Kidney (tissue), 14 donors: ENCODE data around the gene TPK1. TPM values are rescaled to one million over a fixed set of nuclear protein-coding genes. Genes with fewer than 3 reads are reported as not detected.

ENCODE experiments used
- DNase-seq, 5 donors: peaks; one replicate each; pipeline ENCODE4 v3.0.0-alpha.2; 2013 to 2020
- FAIRE-seq: peaks from 2 replicates; lab custom pipeline; 2012; peaks lifted over from hg19 to GRCh38; lab: Jason Lieb, UNC
- H3K27ac ChIP-seq, 2 donors: one replicate each; pipeline ENCODE4 v1.7.0; 2013; ENCODE audit warnings: low read depth in 2 of 2, low read length in 2 of 2, inconsistent platforms in 1 of 2
- H3K27me3 ChIP-seq: one replicate; pipeline ENCODE4 v1.7.1; 2013; ENCODE audit warnings: low read length, inconsistent platforms; ENCODE audit not compliant: control insufficient read depth, insufficient read depth
- H3K36me3 ChIP-seq, 3 donors: one replicate each; pipeline versions ENCODE4 v1.7.0 to v1.7.1; 2013; ENCODE audit warnings: low read length in 3 of 3, control low read depth in 1 of 3, inconsistent platforms in 1 of 3; ENCODE audit not compliant: insufficient read depth in 3 of 3, control insufficient read depth in 2 of 3
- H3K4me1 ChIP-seq, 3 donors: one replicate each; pipeline versions ENCODE4 v1.7.0 to v1.7.1; 2013; ENCODE audit warnings: low read length in 3 of 3, inconsistent platforms in 1 of 3, low read depth in 1 of 3; ENCODE audit not compliant: control insufficient read depth in 2 of 3, insufficient read depth in 2 of 3
- H3K4me3 ChIP-seq, 3 donors: one replicate each; pipeline versions ENCODE4 v1.7.0 to v1.8.1; 2013; ENCODE audit warnings: low read length in 3 of 3, control low read depth in 1 of 3, inconsistent platforms in 1 of 3
- H3K9ac ChIP-seq, 3 donors: one replicate each; pipeline versions ENCODE4 v1.7.0 to v1.7.1; 2013; ENCODE audit warnings: low read length in 3 of 3, control low read depth in 1 of 3, inconsistent platforms in 1 of 3
- H3K9me3 ChIP-seq, 3 donors: one replicate each; pipeline versions ENCODE4 v1.7.0 to v1.7.1; 2013; ENCODE audit warnings: low read length in 3 of 3, control low read depth in 1 of 3, inconsistent platforms in 1 of 3; ENCODE audit not compliant: control insufficient read depth in 2 of 3, insufficient read depth in 1 of 3
- intact Hi-C: fragments of 100-400 bp; cut with DNase I; formaldehyde crosslinking; loops from one replicate; pipeline ENCODE4 v1.11.1; 2022
- polyA plus RNA-seq: library from polyadenylated mRNA; stranded (reverse); fragments of 350-450 nt; fragmentation: Illumina TruSeq; extraction: RNeasy Lipid Tissue Mini Kit (QIAGEN cat#74804); gene quantifications from one replicate; pipeline ENCODE4 v1.2.3, GENCODE V29; 2014; ENCODE audit warnings: low read depth, low replicate concordance; ENCODE audit not compliant: insufficient read depth
- total RNA-seq: library from RNA; stranded (reverse); fragmentation: NEBNext Ultra II Directional; extraction: Animal tissue kit (Norgen Biotek cat#: 25700); gene quantifications from one replicate; pipeline ENCODE4 v1.2.1, GENCODE V29; 2021
- TF ChIP-seq, protein P1 (sequence below): IDR thresholded peaks from 3 replicates; pipeline ENCODE4 v1.5.1; 2012; ENCODE audit warnings: mild to moderate bottlenecking, moderate library complexity, borderline replicate concordance; ENCODE audit not compliant: insufficient read depth; ENCODE audit errors: extremely low read depth
- donor health status: control.
- donor health status: control.
- donor health status: control.
- donor health status: control.
- donor health status: control.
- donor health status: DM: yes; HTN: yes; CAD: no.
- donor health status: Normal renal cell carcinoma (clear cell type).

Gene TPK1
- total and polyA plus RNA-seq, 2 donors from 2014 or later = 5.3 to 15.5 TPM

DNA sequence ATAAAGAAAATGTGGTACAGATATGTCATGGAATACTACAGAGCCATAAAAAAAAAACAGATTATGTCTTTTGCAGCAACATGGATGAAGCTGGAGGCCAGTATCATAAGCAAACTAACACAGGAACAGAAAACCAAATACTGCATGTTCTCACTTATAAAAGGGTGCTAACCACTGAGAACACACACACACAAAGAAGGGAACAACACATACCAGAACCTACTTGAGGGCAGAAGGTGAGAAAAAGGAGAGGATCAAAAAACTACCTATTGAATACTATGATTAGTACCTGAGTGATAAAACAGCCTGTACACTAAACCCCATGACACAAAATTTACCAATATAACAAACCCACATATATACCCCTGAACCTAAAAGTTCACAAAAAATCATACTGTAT lies 144.6 kb downstream of the TPK1 start:
- H3K36me3 ChIP-seq = no peaks in the 10 kb centered on the region
- DNase-seq = no peak
- intact Hi-C loops = no loop called here
- H3K9me3 ChIP-seq = no peaks in the 10 kb centered on the region
- FAIRE-seq = no peak
- H3K4me1 ChIP-seq = no peaks in the 10 kb centered on the region
- no peak overlapping the region for H3K4me3 ChIP-seq
- TF ChIP-seq, protein P1, sequence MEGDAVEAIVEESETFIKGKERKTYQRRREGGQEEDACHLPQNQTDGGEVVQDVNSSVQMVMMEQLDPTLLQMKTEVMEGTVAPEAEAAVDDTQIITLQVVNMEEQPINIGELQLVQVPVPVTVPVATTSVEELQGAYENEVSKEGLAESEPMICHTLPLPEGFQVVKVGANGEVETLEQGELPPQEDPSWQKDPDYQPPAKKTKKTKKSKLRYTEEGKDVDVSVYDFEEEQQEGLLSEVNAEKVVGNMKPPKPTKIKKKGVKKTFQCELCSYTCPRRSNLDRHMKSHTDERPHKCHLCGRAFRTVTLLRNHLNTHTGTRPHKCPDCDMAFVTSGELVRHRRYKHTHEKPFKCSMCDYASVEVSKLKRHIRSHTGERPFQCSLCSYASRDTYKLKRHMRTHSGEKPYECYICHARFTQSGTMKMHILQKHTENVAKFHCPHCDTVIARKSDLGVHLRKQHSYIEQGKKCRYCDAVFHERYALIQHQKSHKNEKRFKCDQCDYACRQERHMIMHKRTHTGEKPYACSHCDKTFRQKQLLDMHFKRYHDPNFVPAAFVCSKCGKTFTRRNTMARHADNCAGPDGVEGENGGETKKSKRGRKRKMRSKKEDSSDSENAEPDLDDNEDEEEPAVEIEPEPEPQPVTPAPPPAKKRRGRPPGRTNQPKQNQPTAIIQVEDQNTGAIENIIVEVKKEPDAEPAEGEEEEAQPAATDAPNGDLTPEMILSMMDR = no peak
- no peak overlapping the region for H3K27ac ChIP-seq
- no peak overlapping the region for H3K9ac ChIP-seq
- H3K27me3 ChIP-seq = no peaks in the 10 kb centered on the region

DNA sequence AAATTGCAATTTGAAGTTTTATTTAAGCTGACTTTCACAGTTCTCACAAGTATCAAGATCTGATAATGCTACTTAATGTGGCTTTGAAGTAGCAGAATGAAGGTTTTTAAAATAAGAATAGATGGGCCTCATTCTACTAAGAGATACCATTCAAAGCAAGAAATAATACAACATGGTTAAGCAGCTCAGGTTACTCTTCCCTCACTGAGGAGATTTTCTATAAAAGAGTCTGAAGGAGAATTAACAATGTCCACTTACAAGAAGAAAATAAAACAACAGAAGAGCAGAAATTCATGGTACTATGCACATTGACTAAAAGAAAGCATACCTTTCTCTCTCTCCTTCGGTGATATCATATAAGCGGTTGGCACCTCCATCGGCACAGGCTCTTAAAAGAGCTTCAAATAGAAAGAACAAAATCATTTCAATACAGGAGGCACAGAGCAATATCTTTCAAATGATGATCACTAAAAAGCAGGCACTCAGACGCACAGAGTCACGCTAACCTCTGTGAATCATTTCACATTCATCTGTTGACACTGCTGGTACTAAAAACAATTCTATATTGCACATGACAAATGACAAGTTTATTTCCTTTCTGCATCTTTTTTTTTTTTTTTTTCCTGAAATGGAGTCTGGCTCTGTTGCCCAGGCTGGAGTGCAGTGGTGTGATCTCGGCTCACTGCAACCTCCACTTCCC lies 153.1 kb downstream of the TPK1 start:
- TF ChIP-seq, protein P1 = no peak
- Histone ChIP-seq H3K36me3 (no peaks in the 10 kb centered on the region), H3K4me3 (no peak overlapping the region), H3K27me3 (no peaks in the 10 kb centered on the region), H3K9me3 (no peaks in the 10 kb centered on the region), H3K4me1 (no peaks in the 10 kb centered on the region), H3K27ac (no peak overlapping the region), H3K9ac (no peak overlapping the region)
- no peak for DNase-seq
- intact Hi-C loops = no loop called here
- FAIRE-seq = no peak

DNA sequence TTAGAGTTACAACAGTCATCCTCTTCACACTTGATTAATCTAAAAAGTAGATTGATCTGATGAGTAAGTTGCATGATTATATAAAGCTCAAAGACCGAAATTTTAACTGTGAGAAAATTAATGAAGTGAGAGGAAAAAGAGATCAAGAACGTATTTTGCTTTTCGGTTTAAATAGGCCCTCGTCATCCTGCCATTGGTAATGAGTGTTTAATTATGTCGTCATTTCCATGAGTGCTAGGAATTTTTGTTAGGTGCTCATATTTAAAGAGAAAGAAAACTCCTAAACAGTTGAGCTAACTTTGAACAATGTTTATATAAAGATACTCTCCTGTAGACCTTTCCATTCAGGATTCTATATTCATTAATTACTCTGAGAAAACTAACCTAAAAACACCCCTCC lies 159.4 kb downstream of the TPK1 start:
- TF ChIP-seq, protein P1 = no peak
- FAIRE-seq (no peak), DNase-seq (no peak)
- no peaks in the 10 kb centered on the region for H3K27me3 ChIP-seq
- no peak overlapping the region for H3K27ac ChIP-seq
- H3K9ac ChIP-seq = no peak overlapping the region
- no peaks in the 10 kb centered on the region for H3K4me1 ChIP-seq
- H3K36me3 ChIP-seq = no peaks in the 10 kb centered on the region
- no peak overlapping the region for H3K4me3 ChIP-seq
- intact Hi-C loops = no loop called here
- H3K9me3 ChIP-seq = no peaks in the 10 kb centered on the region

DNA sequence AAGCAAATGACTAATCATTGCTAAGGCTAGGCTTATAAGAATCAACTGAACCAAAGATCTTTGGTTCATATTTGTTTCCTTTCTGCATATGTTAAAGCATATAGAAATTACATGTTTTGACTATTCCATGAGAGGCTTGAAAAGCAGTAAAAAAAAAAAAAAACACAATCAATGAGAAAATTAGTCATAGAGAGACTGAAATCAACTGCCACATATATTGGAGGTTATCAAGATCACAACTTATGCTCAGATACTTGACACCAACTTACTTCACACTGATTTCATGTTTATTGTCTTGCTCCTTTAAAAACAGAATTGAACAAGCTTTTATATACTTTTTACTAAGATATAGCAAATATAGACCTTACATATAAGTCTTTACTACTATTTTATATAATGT lies 161.3 kb downstream of the TPK1 start:
- H3K27ac ChIP-seq = no peak overlapping the region
- H3K9ac ChIP-seq = no peak overlapping the region
- TF ChIP-seq, protein P1 = no peak
- H3K9me3 ChIP-seq = no peaks in the 10 kb centered on the region
- no peaks in the 10 kb centered on the region for H3K27me3 ChIP-seq
- H3K4me1 ChIP-seq = no peaks in the 10 kb centered on the region
- H3K4me3 ChIP-seq = no peak overlapping the region
- no peaks in the 10 kb centered on the region for H3K36me3 ChIP-seq
- intact Hi-C loops = no loop called here
- no peak for FAIRE-seq
- DNase-seq = no peak
